Memory B cell (primary cell): ENCODE results near the gene RPRML.
A peak's percentile ranks its signal among the peaks of the same experiment; 100 is the strongest.

Source experiments
- ATAC-seq: fragments of 150-1000 bp; cut with Tn5 transposase; 2 replicates; pipeline ENCODE4 v1.10.0; 2021; ENCODE audit warnings: low read depth, mild to moderate bottlenecking, moderate library complexity
- DNase-seq, 2 donors: peaks; one replicate each; pipeline ENCODE4 v3.0.0; 2022; ENCODE audit warnings: low spot score in 2 of 2
- H3K27ac Mint-ChIP-seq: one replicate; pipeline ENCODE4 v1.8.0; 2022; ENCODE audit warnings: mild to moderate bottlenecking, moderate library complexity, mixed read lengths
- H3K27me3 Mint-ChIP-seq: one replicate; pipeline ENCODE4 v1.8.0; 2022; ENCODE audit warnings: mixed read lengths
- H3K36me3 Mint-ChIP-seq: one replicate; pipeline ENCODE4 v1.8.0; 2022; ENCODE audit warnings: mild to moderate bottlenecking, mixed read lengths
- H3K4me1 Mint-ChIP-seq: one replicate; pipeline ENCODE4 v1.8.0; 2022; ENCODE audit warnings: mixed read lengths
- H3K4me3 Mint-ChIP-seq: one replicate; pipeline ENCODE4 v1.8.0; 2022; ENCODE audit warnings: mild to moderate bottlenecking, moderate library complexity, mixed read lengths
- H3K9me3 Mint-ChIP-seq: one replicate; pipeline ENCODE4 v1.8.0; 2022; ENCODE audit warnings: mixed read lengths

Gene RPRML

GRCh38 chr17:46984892-46985291 lies 5.8 kb upstream of the RPRML start:
- DNase-seq (no peak), ATAC-seq (no peak)
- peaks cover 5% of the 10 kb centered on the region for H3K4me1 Mint-ChIP-seq
- no peak overlapping the region for H3K27ac Mint-ChIP-seq
- peaks cover 8% of the 10 kb centered on the region for H3K36me3 Mint-ChIP-seq
- peaks cover 3% of the 10 kb centered on the region for H3K27me3 Mint-ChIP-seq
- no peak overlapping the region for H3K4me3 Mint-ChIP-seq
- H3K9me3 Mint-ChIP-seq: no peaks in the 10 kb centered on the region

- Mint-ChIP-seq H3K36me3 (peaks cover 8% of the 10 kb centered on the region), H3K9me3 (no peaks in the 10 kb centered on the region), H3K27ac (no peak overlapping the region), H3K27me3 (peaks cover 3% of the 10 kb centered on the region), H3K4me3 (no peak overlapping the region), H3K4me1 (peaks cover 8% of the 10 kb centered on the region)
- no peak for ATAC-seq
- no peak for DNase-seq
Observed at GRCh38 chr17:46984341-46984740, 5.3 kb upstream of the RPRML start.

- H3K9me3 Mint-ChIP-seq: no peaks in the 10 kb centered on the region
- no peak overlapping the region for H3K27ac Mint-ChIP-seq
- H3K4me3 Mint-ChIP-seq: no peak overlapping the region
Observed at GRCh38 chr17:46983782-46984181, 4.7 kb upstream of the RPRML start.

GRCh38 chr17:46982577-46982976 lies 3.5 kb upstream of the RPRML start:
- ATAC-seq (no peak), DNase-seq (no peak)
- Mint-ChIP-seq H3K27ac (no peak overlapping the region), H3K9me3 (no peaks in the 10 kb centered on the region), H3K36me3 (peaks cover 8% of the 10 kb centered on the region), H3K4me3 (no peak overlapping the region), H3K4me1 (peaks cover 12% of the 10 kb centered on the region), H3K27me3 (peaks cover 9% of the 10 kb centered on the region)

More at GRCh38 chr17:46983782-46984181, 4.7 kb upstream of the RPRML start:
- DNase-seq (no peak), ATAC-seq (no peak)
- Mint-ChIP-seq H3K4me1 (peaks cover 8% of the 10 kb centered on the region), H3K36me3 (peaks cover 8% of the 10 kb centered on the region), H3K27me3 (peaks cover 3% of the 10 kb centered on the region)

GRCh38 chr17:46978489-46979146 lies 435 bp downstream of the RPRML start:
- no peaks in the 10 kb centered on the region for H3K9me3 Mint-ChIP-seq
- H3K27me3 Mint-ChIP-seq: peaks cover 16% of the 10 kb centered on the region
- H3K36me3 Mint-ChIP-seq: peaks cover 7% of the 10 kb centered on the region
- DNase-seq (peak in 1 of 2 donors; percentile 27), ATAC-seq (peak; percentile 59)
- H3K27ac Mint-ChIP-seq: no peak overlapping the region
- H3K4me1 Mint-ChIP-seq: peaks cover 12% of the 10 kb centered on the region
- H3K4me3 Mint-ChIP-seq: peak overlapping the region; percentile 84

GRCh38 chr17:46977750-46978488 lies 1.1 kb downstream of the RPRML start:
- peak overlapping the region; percentile 84 for H3K4me3 Mint-ChIP-seq
- H3K4me1 Mint-ChIP-seq: peaks cover 12% of the 10 kb centered on the region
- H3K27ac Mint-ChIP-seq: no peak overlapping the region
- ATAC-seq (no peak), DNase-seq (no peak)
- H3K36me3 Mint-ChIP-seq: peaks cover 5% of the 10 kb centered on the region
- H3K9me3 Mint-ChIP-seq: no peaks in the 10 kb centered on the region
- peaks cover 16% of the 10 kb centered on the region for H3K27me3 Mint-ChIP-seq

- ATAC-seq (no peak), DNase-seq (no peak)
- H3K27ac Mint-ChIP-seq: no peak overlapping the region
- H3K4me3 Mint-ChIP-seq: no peak overlapping the region
- peaks cover 7% of the 10 kb centered on the region for H3K36me3 Mint-ChIP-seq
- H3K4me1 Mint-ChIP-seq: peaks cover 9% of the 10 kb centered on the region
- H3K9me3 Mint-ChIP-seq: no peaks in the 10 kb centered on the region
- H3K27me3 Mint-ChIP-seq: peaks cover 16% of the 10 kb centered on the region
Observed at GRCh38 chr17:46977348-46977747, 1.7 kb downstream of the RPRML start.

- peaks cover 18% of the 10 kb centered on the region for H3K27me3 Mint-ChIP-seq
- H3K4me1 Mint-ChIP-seq: peaks cover 9% of the 10 kb centered on the region
- peaks cover 9% of the 10 kb centered on the region for H3K36me3 Mint-ChIP-seq
- H3K9me3 Mint-ChIP-seq: no peaks in the 10 kb centered on the region
- H3K27ac Mint-ChIP-seq: no peak overlapping the region
- ATAC-seq: no peak
- H3K4me3 Mint-ChIP-seq: no peak overlapping the region
- no peak for DNase-seq
Observed at GRCh38 chr17:46976626-46977270, 2.3 kb downstream of the RPRML start.

- DNase-seq (no peak), ATAC-seq (no peak)
- H3K36me3 Mint-ChIP-seq: peaks cover 9% of the 10 kb centered on the region
- H3K4me1 Mint-ChIP-seq: peaks cover 7% of the 10 kb centered on the region
- no peak overlapping the region for H3K27ac Mint-ChIP-seq
- H3K4me3 Mint-ChIP-seq: no peak overlapping the region
- H3K27me3 Mint-ChIP-seq: peaks cover 18% of the 10 kb centered on the region
- H3K9me3 Mint-ChIP-seq: no peaks in the 10 kb centered on the region
Observed at GRCh38 chr17:46975287-46975686, 3.8 kb downstream of the RPRML start.

GRCh38 chr17:46974086-46974485 lies 5.0 kb downstream of the RPRML start:
- no peak overlapping the region for H3K27ac Mint-ChIP-seq
- H3K4me1 Mint-ChIP-seq: peaks cover 4% of the 10 kb centered on the region
- peaks cover 15% of the 10 kb centered on the region for H3K27me3 Mint-ChIP-seq
- no peak for DNase-seq
- H3K4me3 Mint-ChIP-seq: no peak overlapping the region
- no peak for ATAC-seq
- peaks cover 14% of the 10 kb centered on the region for H3K36me3 Mint-ChIP-seq
- H3K9me3 Mint-ChIP-seq: no peaks in the 10 kb centered on the region

- H3K27me3 Mint-ChIP-seq: peaks cover 12% of the 10 kb centered on the region
- H3K4me3 Mint-ChIP-seq: no peak overlapping the region
- peaks cover 25% of the 10 kb centered on the region for H3K36me3 Mint-ChIP-seq
- ATAC-seq (no peak), DNase-seq (no peak)
- no peaks in the 10 kb centered on the region for H3K9me3 Mint-ChIP-seq
- no peaks in the 10 kb centered on the region for H3K4me1 Mint-ChIP-seq
- H3K27ac Mint-ChIP-seq: no peak overlapping the region
Observed at GRCh38 chr17:46972346-46972745, 6.7 kb downstream of the RPRML start.

- H3K4me3 Mint-ChIP-seq: no peak overlapping the region
- H3K27me3 Mint-ChIP-seq: peaks cover 11% of the 10 kb centered on the region
- no peaks in the 10 kb centered on the region for H3K4me1 Mint-ChIP-seq
- ATAC-seq (no peak), DNase-seq (no peak)
- no peaks in the 10 kb centered on the region for H3K9me3 Mint-ChIP-seq
- no peak overlapping the region for H3K27ac Mint-ChIP-seq
- peaks cover 28% of the 10 kb centered on the region for H3K36me3 Mint-ChIP-seq
Observed at GRCh38 chr17:46971647-46972300, 7.3 kb downstream of the RPRML start.

- H3K9me3 Mint-ChIP-seq: no peaks in the 10 kb centered on the region
- peaks cover 10% of the 10 kb centered on the region for H3K27me3 Mint-ChIP-seq
- ATAC-seq (no peak), DNase-seq (no peak)
- H3K27ac Mint-ChIP-seq: no peak overlapping the region
- H3K4me1 Mint-ChIP-seq: no peaks in the 10 kb centered on the region
- no peak overlapping the region for H3K4me3 Mint-ChIP-seq
- H3K36me3 Mint-ChIP-seq: peaks cover 24% of the 10 kb centered on the region
Observed at GRCh38 chr17:46968896-46969295, 10.2 kb downstream of the RPRML start.

- Mint-ChIP-seq H3K4me1 (no peaks in the 10 kb centered on the region), H3K4me3 (no peak overlapping the region), H3K9me3 (no peaks in the 10 kb centered on the region), H3K36me3 (peaks cover 24% of the 10 kb centered on the region), H3K27me3 (peaks cover 10% of the 10 kb centered on the region), H3K27ac (no peak overlapping the region)
- no peak for ATAC-seq
- DNase-seq: no peak
Observed at GRCh38 chr17:46968224-46968834, 10.7 kb downstream of the RPRML start.
